GM12875 (cell line): ENCODE results near the gene SLK.

ENCODE experiments used
- H3K4me3 ChIP-seq: one replicate; pipeline ENCODE4 v1.5.1; 2011; ENCODE audit warnings: low read depth, low read length, control low read depth
- TF ChIP-seq, protein P1 (sequence below): IDR thresholded peaks from 2 replicates; pipeline ENCODE4 v1.5.1; 2011; ENCODE audit warnings: low read depth, mild to moderate bottlenecking, control low read depth, inconsistent platforms, low read length, moderate library complexity, borderline replicate concordance; ENCODE audit not compliant: insufficient read depth

The SLK gene

DNA sequence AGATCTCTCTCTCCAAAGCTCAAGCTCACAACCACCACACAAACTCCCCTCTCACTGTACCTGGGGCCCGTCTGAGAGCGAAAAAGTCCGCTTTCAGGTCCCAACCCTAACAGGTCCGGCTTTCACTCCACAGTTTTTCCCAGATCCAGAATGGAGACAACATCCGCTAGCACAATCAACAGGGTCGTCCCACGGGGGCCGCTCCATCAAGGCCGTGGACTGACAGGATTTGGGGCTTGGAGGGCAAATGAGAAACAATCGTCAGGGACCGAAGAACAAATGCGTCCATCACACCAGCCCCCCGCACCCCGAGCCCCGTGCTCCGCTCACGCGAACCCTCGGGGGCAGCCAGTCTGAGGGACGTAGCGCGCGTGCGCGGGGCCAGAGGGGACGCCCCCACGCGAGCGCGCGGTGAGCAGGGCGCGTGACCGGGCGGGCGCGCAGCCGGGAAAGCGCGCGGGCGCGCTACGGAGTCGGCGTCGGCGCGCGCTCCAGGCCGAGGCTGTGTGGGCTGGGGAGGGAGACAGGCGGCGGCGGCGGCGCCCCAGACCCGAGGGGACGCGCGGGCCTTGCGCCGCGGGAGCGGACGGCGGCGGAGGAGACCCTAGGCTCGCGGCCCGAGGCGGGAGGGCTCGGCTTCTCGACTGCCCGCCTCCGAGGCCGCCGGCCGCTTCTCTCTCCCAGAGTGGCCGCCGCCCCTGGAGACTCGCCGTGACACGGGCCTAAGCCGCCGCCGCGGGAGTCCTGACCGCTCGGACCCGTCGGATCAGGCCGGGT is at the start of gene SLK:
Gene SLK (plus strand): TSS at position 470 of the 777 bp plus-strand sequence. CDS start 606 bp downstream, outside the sequence.
- TF ChIP-seq, protein P1, sequence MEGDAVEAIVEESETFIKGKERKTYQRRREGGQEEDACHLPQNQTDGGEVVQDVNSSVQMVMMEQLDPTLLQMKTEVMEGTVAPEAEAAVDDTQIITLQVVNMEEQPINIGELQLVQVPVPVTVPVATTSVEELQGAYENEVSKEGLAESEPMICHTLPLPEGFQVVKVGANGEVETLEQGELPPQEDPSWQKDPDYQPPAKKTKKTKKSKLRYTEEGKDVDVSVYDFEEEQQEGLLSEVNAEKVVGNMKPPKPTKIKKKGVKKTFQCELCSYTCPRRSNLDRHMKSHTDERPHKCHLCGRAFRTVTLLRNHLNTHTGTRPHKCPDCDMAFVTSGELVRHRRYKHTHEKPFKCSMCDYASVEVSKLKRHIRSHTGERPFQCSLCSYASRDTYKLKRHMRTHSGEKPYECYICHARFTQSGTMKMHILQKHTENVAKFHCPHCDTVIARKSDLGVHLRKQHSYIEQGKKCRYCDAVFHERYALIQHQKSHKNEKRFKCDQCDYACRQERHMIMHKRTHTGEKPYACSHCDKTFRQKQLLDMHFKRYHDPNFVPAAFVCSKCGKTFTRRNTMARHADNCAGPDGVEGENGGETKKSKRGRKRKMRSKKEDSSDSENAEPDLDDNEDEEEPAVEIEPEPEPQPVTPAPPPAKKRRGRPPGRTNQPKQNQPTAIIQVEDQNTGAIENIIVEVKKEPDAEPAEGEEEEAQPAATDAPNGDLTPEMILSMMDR: no peak
- peak within 1 kb of the TSS; percentile 74 for H3K4me3 ChIP-seq

- peak overlapping the region; percentile 65 for H3K4me3 ChIP-seq
- TF ChIP-seq, protein P1: no peak
Measured at GRCh38 chr10:103917302-103918052, 49.5 kb upstream of the SLK start.

GRCh38 chr10:103918053-103918846 is 48.7 kb upstream of the SLK start, which contains the start of gene STN1:
TSS of gene STN1 (minus strand) at chr10:103918184. CDS start at chr10:103917594, 590 bp downstream.
- H3K4me3 ChIP-seq: peak within 1 kb of the TSS; percentile 65
- TF ChIP-seq, protein P1: no peak

GRCh38 chr10:103919648-103920025 is 47.3 kb upstream of the SLK start:
- TF ChIP-seq, protein P1: no peak
- H3K4me3 ChIP-seq: no peak overlapping the region

GRCh38 chr10:103921248-103921647 is 45.7 kb upstream of the SLK start:
- H3K4me3 ChIP-seq: no peak overlapping the region
- TF ChIP-seq, protein P1: no peak

- H3K4me3 ChIP-seq: no peak overlapping the region
- TF ChIP-seq, protein P1: no peak
Measured at GRCh38 chr10:103921750-103922195, 45.2 kb upstream of the SLK start.
